CD4-positive, CD25-positive, alpha-beta regulatory T cell (primary cell): ENCODE data around the gene PPP2R5A. TPM values are rescaled to one million over a fixed set of nuclear protein-coding genes. Genes with fewer than 3 reads are reported as not detected.

Source experiments
- ATAC-seq, 2 donors: fragments of 150-1000 bp; cut with Tn5 transposase; one replicate each; pipeline ENCODE4 v1.10.0; 2021; ENCODE audit warnings: low read depth in 2 of 2, moderate number of reproducible peaks in 2 of 2, moderate library complexity in 1 of 2
- DNase-seq, 3 donors: peaks; one replicate each; pipeline versions ENCODE4 v3.0.0 to v3.0.0-alpha.2; 2012 to 2022; ENCODE audit warnings: mixed read lengths in 1 of 3
- H3K27ac ChIP-seq: one replicate; pipeline ENCODE4 v1.7.0; 2013; ENCODE audit warnings: mild to moderate bottlenecking, low read length; ENCODE audit not compliant: insufficient read depth, poor library complexity, severe bottlenecking
- H3K27me3 ChIP-seq: one replicate; pipeline ENCODE4 v1.7.0; 2013; ENCODE audit warnings: low read length; ENCODE audit not compliant: control insufficient read depth, insufficient read depth
- H3K36me3 ChIP-seq: one replicate; pipeline ENCODE4 v1.7.0; 2013; ENCODE audit warnings: mild to moderate bottlenecking, low read length, moderate library complexity; ENCODE audit not compliant: control insufficient read depth, insufficient read depth
- H3K4me1 ChIP-seq: 2 replicates; pipeline ENCODE4 v1.7.0; 2013; ENCODE audit warnings: mild to moderate bottlenecking, low read length; ENCODE audit not compliant: insufficient read depth, control insufficient read depth, poor library complexity, severe bottlenecking
- H3K4me3 ChIP-seq: one replicate; pipeline ENCODE4 v1.7.0; 2013; ENCODE audit warnings: low read depth, mild to moderate bottlenecking, low read length, moderate library complexity
- H3K9me3 ChIP-seq, 2 experiments: 1 replicate in 1 of 2; 2 replicates in 1 of 2; pipeline ENCODE4 v1.7.0; 2013; ENCODE audit warnings: low read length in 2 of 2, mild to moderate bottlenecking in 1 of 2, moderate library complexity in 1 of 2; ENCODE audit not compliant: control insufficient read depth in 2 of 2
- H3K27ac Mint-ChIP-seq, 3 donors: one replicate each; pipeline ENCODE4 v1.8.0; 2020 to 2022; ENCODE audit warnings: mild to moderate bottlenecking in 3 of 3, mixed read lengths in 3 of 3, moderate library complexity in 2 of 3
- H3K27me3 Mint-ChIP-seq: one replicate; pipeline ENCODE4 v1.8.0; 2022; ENCODE audit warnings: mild to moderate bottlenecking, mixed read lengths
- H3K36me3 Mint-ChIP-seq: one replicate; pipeline ENCODE4 v1.8.0; 2020; ENCODE audit warnings: mixed read lengths
- H3K4me1 Mint-ChIP-seq, 4 donors: one replicate each; pipeline ENCODE4 v1.8.0; 2020 to 2022; ENCODE audit warnings: mixed read lengths in 4 of 4, mild to moderate bottlenecking in 1 of 4
- H3K4me3 Mint-ChIP-seq, 4 donors: one replicate each; pipeline ENCODE4 v1.8.0; 2020 to 2022; ENCODE audit warnings: mild to moderate bottlenecking in 4 of 4, mixed read lengths in 4 of 4, moderate library complexity in 3 of 4
- H3K9me3 Mint-ChIP-seq, 7 donors: one replicate each; pipeline ENCODE4 v1.8.0; 2020 to 2022; ENCODE audit warnings: mixed read lengths in 7 of 7, mild to moderate bottlenecking in 3 of 7, moderate library complexity in 2 of 7
- polyA plus RNA-seq, 4 donors: library from polyadenylated mRNA; unstranded; fragments of 300-500 nt; fragmentation: Illumina TruSeq; gene quantifications; one replicate each; pipeline ENCODE4 v1.2.3, GENCODE V29; 2021
- total RNA-seq: library from RNA; stranded (reverse); gene quantifications from one replicate; pipeline ENCODE4 v1.2.3, GENCODE V29; 2022

PPP2R5A gene
- total and polyA plus RNA-seq, 5 donors from 2014 or later: 41.6 to 64.6 (median 48.5) TPM

DNA sequence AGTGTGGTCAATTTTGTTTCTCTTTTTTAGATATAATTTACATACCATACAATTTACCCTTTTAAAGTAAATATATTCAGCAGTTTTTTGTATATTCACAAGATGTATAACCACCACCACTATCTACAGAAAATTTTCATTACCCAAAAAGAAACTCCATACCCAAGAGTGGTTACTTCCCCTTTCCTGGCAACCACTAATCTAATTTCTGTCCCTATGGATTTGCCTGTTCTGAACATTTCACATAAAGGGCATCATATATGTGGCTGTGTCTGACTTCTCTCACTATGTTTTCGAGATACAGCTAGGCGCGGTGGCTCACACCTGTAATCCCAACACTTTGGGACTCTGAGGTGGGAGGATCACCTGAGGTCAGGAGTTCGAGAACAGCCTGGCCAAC is 115.8 kb downstream of the PPP2R5A start:
- H3K27ac ChIP-seq: no peak overlapping the region
- no peaks in the 10 kb centered on the region for H3K4me1 ChIP-seq
- H3K4me3 Mint-ChIP-seq: no peak overlapping the region
- H3K36me3 ChIP-seq: peaks cover 20% of the 10 kb centered on the region
- DNase-seq (no peak), ATAC-seq (no peak)
- H3K36me3 Mint-ChIP-seq: peaks cover 61% of the 10 kb centered on the region
- H3K27me3 ChIP-seq: no peaks in the 10 kb centered on the region
- H3K4me1 Mint-ChIP-seq: peaks cover 5 to 10% (median 8%) of the 10 kb centered on the region in 4 donors
- H3K27ac Mint-ChIP-seq: no peak overlapping the region
- peaks cover 8 to 10% of the 10 kb centered on the region in 2 experiments for H3K9me3 ChIP-seq
- no peak overlapping the region for H3K4me3 ChIP-seq
- no peaks in the 10 kb centered on the region for H3K27me3 Mint-ChIP-seq
- peaks cover 0 to 13% (median 4%) of the 10 kb centered on the region in 7 donors for H3K9me3 Mint-ChIP-seq

DNA sequence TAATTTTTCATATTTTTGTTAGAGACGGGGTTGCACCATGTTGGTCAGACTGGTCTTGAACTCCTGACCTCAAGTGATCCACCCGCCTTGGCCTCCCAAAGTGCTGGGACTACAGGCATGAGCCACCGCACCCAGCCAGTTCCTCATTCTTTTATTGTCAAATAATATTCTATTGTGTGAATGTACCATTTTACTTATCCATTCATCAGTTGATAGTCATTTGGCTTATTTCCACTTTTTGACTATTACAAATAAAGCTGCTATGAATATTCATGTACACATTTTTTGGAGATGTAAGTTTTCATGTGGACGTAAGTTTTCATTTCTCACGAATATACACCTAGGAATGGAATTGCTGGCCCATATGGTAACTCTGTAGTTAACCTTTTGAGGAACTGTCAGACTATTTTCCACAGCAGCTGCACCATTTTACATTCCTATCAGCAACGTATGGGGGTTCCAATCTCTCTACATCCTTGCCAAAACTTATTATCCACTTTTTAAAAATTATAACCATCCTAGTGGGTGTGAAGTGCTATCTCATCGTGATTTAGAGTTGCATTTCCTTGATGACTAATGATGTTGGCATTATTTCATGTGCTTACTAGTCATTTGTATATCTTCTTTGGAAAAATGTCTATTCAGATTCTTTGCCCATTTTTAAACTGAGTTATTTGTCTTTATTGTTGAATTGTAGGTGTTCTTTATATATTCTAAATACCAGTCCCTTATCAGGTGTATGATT is 116.8 kb downstream of the PPP2R5A start:
- peak overlapping the region in 1 of 3 donors; percentile 31 for H3K27ac Mint-ChIP-seq
- H3K27me3 Mint-ChIP-seq: no peaks in the 10 kb centered on the region
- H3K4me1 Mint-ChIP-seq: peaks cover 5 to 10% (median 8%) of the 10 kb centered on the region in 4 donors
- Histone ChIP-seq H3K36me3 (peaks cover 23% of the 10 kb centered on the region), H3K4me3 (no peak overlapping the region), H3K9me3 (peaks cover 4 to 5% of the 10 kb centered on the region in 2 experiments), H3K4me1 (no peaks in the 10 kb centered on the region), H3K27me3 (no peaks in the 10 kb centered on the region), H3K27ac (no peak overlapping the region)
- no peak overlapping the region for H3K4me3 Mint-ChIP-seq
- H3K36me3 Mint-ChIP-seq: peaks cover 55% of the 10 kb centered on the region
- no peak for DNase-seq
- peaks cover 0 to 4% (median 1%) of the 10 kb centered on the region in 7 donors for H3K9me3 Mint-ChIP-seq
- no peak for ATAC-seq

DNA sequence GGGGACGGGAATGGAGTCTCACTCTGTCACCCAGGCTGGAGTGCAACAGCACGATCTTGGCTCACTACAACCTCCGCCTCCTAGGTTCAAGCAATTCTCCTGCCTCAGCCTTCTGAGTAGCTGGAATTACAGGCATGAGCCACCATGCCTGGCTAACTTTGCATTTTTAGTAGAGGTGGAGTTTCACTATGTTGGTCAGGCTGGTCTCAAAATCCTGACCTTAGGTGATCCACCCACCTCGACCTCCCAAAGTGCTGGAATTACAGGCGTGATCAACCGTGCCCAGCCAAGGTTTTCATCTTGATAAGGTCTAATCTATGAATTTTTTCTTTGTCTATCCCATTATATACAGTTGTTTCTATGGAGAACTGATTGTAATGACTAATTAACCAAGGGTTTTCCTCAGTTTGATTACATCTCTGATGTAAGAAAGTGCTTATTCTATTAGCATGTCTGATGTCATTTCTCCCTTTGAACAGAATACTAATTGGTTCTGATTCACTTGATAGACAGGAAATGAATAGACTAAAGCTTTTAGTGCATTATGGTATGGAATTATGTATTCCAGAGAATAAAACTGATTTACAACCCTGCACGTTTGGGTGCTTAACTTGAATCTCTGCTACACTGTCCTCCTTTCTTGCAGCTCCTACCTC is 117.6 kb downstream of the PPP2R5A start:
- Mint-ChIP-seq H3K27me3 (no peaks in the 10 kb centered on the region), H3K9me3 (peaks cover 0 to 4% (median 0%) of the 10 kb centered on the region in 7 donors)

DNA sequence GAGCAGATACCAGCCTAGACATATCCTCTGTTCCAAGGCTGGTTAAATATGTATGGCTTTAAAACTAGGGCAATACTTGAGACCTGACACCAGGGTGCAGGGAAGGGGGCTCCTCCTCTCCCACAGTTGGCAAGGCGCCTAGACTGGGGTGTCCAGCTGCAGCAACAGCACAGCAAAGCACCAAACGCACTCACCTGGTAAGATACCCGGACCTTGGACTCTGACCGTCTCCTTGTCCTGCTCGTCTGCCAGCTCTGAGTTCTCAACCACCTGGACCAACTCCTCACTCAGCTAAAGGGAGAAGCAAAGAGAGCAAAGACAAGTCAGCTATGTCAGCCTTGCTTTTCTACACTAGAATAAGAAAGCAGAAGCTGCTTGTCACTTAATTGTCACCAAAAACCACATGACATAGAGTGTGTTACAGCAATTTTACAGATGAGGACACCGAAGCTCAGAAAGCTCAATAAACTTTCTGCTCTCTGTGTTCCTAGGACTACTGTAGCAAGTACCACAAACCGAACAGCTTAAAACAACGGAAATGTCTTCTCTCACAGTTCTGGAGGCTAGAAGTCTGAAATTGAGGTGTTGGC is 125.1 kb downstream of the PPP2R5A start:
- Mint-ChIP-seq H3K27ac (no peak overlapping the region), H3K4me1 (peaks cover 16 to 46% (median 27%) of the 10 kb centered on the region in 4 donors), H3K9me3 (no peaks in the 10 kb centered on the region), H3K4me3 (peak overlapping the region in 2 of 4 donors; percentile 36 to 48), H3K36me3 (peaks cover 27% of the 10 kb centered on the region), H3K27me3 (no peaks in the 10 kb centered on the region)
- Histone ChIP-seq H3K9me3 (no peaks in the 10 kb centered on the region), H3K4me3 (no peak overlapping the region), H3K4me1 (peaks cover 21% of the 10 kb centered on the region), H3K36me3 (peaks cover 46% of the 10 kb centered on the region), H3K27me3 (no peaks in the 10 kb centered on the region), H3K27ac (no peak overlapping the region)
- ATAC-seq (no peak), DNase-seq (no peak)

More for the DNA sequence above, 117.6 kb downstream of the PPP2R5A start:
- Histone ChIP-seq H3K4me1 (no peaks in the 10 kb centered on the region), H3K4me3 (no peak overlapping the region), H3K27me3 (no peaks in the 10 kb centered on the region), H3K27ac (no peak overlapping the region), H3K9me3 (no peaks in the 10 kb centered on the region), H3K36me3 (peaks cover 19% of the 10 kb centered on the region)
- H3K27ac Mint-ChIP-seq: no peak overlapping the region
- ATAC-seq (no peak), DNase-seq (no peak)
- no peak overlapping the region for H3K4me3 Mint-ChIP-seq
- H3K36me3 Mint-ChIP-seq: peaks cover 51% of the 10 kb centered on the region
- H3K4me1 Mint-ChIP-seq: peaks cover 5 to 10% (median 5%) of the 10 kb centered on the region in 4 donors

Other genes with a start within 250 kb of the PPP2R5A start
- gene INTS7, start 249.9 kb upstream of the PPP2R5A start, total RNA-seq: 15.8 TPM
- 10 to 100 TPM; 16.4 to 20.5 (median 18.5) TPM for gene INTS7, start 249.9 kb upstream of the PPP2R5A start, polyA plus RNA-seq
- 4.7 TPM for gene DTL, start 249.7 kb upstream of the PPP2R5A start, total RNA-seq
- 1 to 10 TPM in 3 of 4 donors, under 1 TPM in 1; 0.95 to 2.4 (median 1.1) TPM for gene DTL, start 249.7 kb upstream of the PPP2R5A start, polyA plus RNA-seq
- 7.4 TPM for gene PACC1, start 129.5 kb downstream of the PPP2R5A start, total RNA-seq
- gene PACC1, start 129.5 kb downstream of the PPP2R5A start, polyA plus RNA-seq: 10 to 100 TPM; 11.5 to 17.3 (median 15.2) TPM
- 17.0 TPM for gene NENF, start 147.5 kb downstream of the PPP2R5A start, total RNA-seq
- gene NENF, start 147.5 kb downstream of the PPP2R5A start, polyA plus RNA-seq: 10 to 100 TPM; 37.8 to 82.8 (median 69.4) TPM